GM21423 (cell line): ENCODE measurements around the gene SOS2.
"Not testable (repeated sequence)": the region's sequence is repeated elsewhere in the genome, so short reads cannot be mapped to it uniquely, and the experiment has no call there.

Experiments
- ATAC-seq: cut with Tn5 transposase; IDR thresholded peaks from one replicate; pipeline ENCODE4 v1.9.1; 2021; ENCODE audit warnings: mild to moderate bottlenecking, moderate library complexity; ENCODE audit not compliant: unreplicated experiment

SOS2 gene

GRCh38 chr14:50086321-50086711 lies 145.1 kb downstream of the SOS2 start:
- no peak for ATAC-seq

- peak; percentile 59 for ATAC-seq
Observed at GRCh38 chr14:50085570-50086320, 145.6 kb downstream of the SOS2 start.

DNA sequence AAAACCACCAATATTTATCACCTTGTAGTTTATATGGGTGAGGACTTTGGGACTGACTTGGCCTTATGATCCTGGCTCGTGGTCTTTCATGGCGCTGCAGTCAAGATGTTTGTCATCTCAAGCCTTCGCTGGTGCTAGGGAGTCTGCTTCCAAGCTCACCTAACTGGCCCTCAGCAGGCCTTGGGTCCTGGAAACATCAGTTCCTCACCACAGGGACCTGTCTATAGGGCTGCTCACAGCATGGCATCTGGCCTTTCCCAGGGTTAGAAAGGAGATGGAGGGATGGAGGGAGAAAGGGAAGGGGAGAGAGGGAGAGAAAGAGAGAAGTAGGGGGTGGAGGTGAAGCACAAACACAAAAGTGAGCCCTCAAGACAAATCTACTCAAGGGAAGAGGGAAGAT lies 146.7 kb downstream of the SOS2 start:
- no peak for ATAC-seq

DNA sequence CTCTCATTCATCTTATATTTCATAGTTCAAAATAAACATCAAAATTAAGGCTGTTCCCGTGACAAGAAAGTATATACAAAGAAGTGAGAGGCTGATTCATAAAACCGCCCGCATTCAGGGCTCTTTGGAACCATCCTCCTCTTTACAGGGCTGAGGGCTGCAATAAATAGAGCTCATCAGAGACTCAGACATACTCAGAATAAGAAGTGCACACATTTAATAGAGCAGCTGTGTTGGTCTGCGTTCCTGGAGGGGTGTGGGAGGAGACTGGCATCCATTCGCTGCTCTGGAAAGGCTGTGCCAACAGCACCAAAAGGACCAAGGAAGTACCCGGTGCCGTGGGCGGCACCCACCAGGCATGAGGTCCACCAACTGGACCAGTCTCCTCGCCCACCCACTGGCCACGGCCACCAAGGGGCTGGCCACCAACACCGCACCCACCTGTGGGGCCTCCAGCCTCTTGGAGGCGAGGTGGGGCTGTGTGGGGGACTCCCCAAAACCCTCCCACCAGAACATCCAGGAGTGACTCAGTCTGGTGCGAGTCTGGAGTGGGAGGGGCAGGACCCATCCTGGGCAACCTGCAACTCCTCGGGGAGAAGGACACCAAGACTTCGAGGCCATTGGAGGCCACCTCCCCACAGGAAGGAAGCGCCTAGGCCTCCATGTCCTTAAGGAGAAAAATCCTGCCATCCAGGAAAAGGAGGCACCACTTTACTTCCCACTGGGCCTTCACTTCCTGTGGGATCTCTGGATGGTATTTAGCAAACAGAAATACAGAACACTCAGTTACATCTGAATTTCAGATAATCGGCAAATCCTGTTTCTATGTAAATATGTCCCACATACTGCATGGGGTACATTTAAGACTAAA lies 147.7 kb downstream of the SOS2 start:
- peak; percentile 27 for ATAC-seq

DNA sequence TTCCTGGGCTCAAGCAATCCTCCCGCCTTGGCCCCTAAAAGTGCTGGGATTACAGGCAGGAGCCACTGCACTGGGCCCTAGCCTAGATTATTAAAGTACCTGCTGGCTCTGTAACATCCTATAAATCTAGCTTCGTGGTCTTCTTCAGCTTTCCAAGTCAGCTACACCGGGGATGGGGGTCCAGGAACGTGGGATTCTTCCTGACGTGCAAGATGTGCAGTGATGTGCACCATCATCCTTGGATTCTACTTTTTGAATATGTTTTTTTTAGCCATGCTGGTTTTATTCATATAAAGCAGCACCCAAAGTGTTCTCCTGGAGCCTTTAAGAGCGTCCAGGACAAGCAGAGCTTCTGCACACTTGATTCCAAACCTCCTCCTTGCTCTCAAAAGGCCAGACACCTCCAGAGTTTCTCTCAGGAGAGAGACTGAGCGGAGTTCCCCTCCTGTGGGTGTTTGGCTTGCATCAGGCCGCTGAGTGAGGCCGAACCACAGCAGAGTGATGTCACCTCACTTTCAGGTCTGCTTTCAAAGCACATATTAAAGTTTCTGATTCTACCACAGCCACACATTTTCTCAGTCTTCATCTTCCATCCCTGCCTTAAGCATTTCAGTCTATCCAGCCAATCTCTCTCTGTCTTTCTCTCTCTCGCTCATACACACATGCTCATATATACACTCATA lies 148.5 kb downstream of the SOS2 start:
- ATAC-seq = peak; percentile 61

- ATAC-seq = no peak
Observed at GRCh38 chr14:50082308-50082742, 149.1 kb downstream of the SOS2 start.

- not testable (repeated sequence) for ATAC-seq
Observed at GRCh38 chr14:50079103-50079502, 152.3 kb downstream of the SOS2 start.

- not testable (repeated sequence) for ATAC-seq
Observed at GRCh38 chr14:50073663-50074062, 157.7 kb downstream of the SOS2 start.

GRCh38 chr14:50072395-50072794 lies 159.0 kb downstream of the SOS2 start:
- ATAC-seq = no peak

- peak; percentile 58 for ATAC-seq
Observed at GRCh38 chr14:50070840-50071548, 160.4 kb downstream of the SOS2 start.

DNA sequence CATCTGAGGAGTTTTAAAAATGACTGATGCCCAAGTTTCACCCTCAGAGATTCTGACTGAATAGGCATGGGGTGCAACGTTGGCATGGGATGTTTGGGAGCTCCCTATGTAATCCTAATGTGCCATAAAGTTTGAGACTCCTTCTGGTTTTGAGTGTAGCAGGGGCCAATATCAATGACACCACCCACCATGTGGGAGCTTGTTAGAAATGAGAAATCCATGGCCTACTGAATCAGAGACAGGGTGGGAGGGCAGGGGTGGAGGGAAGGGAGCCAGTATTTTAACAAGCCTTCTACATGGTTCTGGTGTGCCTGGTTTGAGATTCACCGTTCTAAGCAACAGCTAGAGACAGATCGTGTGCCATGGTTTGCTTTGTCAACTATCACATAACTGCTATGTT lies 161.1 kb downstream of the SOS2 start:
- no peak for ATAC-seq

DNA sequence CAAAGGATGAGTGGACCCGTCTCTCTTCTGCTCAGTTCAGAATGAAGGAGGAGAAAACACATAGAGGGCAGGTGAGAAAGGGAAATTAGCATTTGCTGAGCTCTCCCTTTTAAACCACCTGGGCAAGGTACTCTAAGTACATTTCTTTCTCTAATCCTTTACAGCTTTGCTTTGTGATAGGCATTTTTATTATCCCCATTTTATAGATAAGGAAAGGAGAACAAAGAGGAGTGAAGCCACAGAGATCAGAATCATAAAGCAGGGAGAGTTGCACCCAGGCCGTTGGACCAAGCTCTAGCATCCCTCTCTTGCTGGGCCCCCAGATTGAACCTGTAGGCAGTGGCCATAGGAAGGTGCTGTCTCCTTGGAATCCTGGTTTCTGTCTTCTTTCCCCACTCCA lies 162.1 kb downstream of the SOS2 start:
- ATAC-seq = no peak

DNA sequence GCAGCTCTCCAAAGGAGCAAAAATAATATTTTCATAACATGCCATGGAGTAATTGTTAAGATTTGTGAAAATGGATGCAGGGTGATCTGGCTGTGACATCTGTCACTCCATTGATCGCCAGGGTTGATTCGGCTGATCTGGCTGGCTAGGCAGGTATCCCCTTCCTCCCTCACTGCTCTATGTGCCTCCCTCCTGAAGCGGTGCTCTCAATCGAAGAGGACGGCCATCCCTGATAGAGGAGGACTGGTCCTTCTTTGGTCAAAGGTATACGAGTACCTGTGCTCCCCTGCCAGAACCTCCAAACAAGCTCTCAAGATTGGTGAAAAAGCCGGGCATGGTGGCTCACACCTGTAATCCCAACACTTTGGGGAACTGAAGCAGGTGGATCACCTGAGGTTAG lies 162.9 kb downstream of the SOS2 start:
- no peak for ATAC-seq

GRCh38 chr14:50067723-50068495 lies 163.5 kb downstream of the SOS2 start:
- ATAC-seq = no peak
